Thyroid gland (tissue), 4 donors: ENCODE measurements around the gene BNIPL.

Experiments
- POLR2A ChIP-seq, 2 donors: fragments of 450-650 bp; IDR thresholded peaks; one replicate each; pipeline ENCODE4 v1.6.1; 2017; ENCODE audit warnings: antibody characterized with exemption in 2 of 2, mild to moderate bottlenecking in 2 of 2, moderate library complexity in 1 of 2
- TF ChIP-seq, protein P1 (sequence below), 6 experiments: fragments of 200-600 bp in 3 of 6; fragments of 450-650 bp in 3 of 6; sonication (generic) in 3 of 6; IDR thresholded peaks; one replicate each; pipeline ENCODE4 v1.5.1; 2016 to 2019; ENCODE audit warnings: antibody characterized with exemption in 6 of 6, mild to moderate bottlenecking in 2 of 6, inconsistent platforms in 1 of 6, moderate library complexity in 1 of 6

- TF ChIP-seq, protein P1, sequence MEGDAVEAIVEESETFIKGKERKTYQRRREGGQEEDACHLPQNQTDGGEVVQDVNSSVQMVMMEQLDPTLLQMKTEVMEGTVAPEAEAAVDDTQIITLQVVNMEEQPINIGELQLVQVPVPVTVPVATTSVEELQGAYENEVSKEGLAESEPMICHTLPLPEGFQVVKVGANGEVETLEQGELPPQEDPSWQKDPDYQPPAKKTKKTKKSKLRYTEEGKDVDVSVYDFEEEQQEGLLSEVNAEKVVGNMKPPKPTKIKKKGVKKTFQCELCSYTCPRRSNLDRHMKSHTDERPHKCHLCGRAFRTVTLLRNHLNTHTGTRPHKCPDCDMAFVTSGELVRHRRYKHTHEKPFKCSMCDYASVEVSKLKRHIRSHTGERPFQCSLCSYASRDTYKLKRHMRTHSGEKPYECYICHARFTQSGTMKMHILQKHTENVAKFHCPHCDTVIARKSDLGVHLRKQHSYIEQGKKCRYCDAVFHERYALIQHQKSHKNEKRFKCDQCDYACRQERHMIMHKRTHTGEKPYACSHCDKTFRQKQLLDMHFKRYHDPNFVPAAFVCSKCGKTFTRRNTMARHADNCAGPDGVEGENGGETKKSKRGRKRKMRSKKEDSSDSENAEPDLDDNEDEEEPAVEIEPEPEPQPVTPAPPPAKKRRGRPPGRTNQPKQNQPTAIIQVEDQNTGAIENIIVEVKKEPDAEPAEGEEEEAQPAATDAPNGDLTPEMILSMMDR (IDR thresholded peaks at IDR 0.05) = no peak
- TF ChIP-seq POLR2A (IDR thresholded peaks at IDR 0.05) = no peak
These were observed 35.8 kb downstream of the BNIPL start for GRCh38 chr1:151072224-151072623.
